Adrenal gland (tissue), 12 donors: ENCODE measurements around the gene SSBP2. TPM values are rescaled to one million over a fixed set of nuclear protein-coding genes. Genes with fewer than 3 reads are reported as not detected.

Experiments used
- DNase-seq, 7 donors: peaks; one replicate each; pipeline ENCODE4 v3.0.0-alpha.2; 2019 to 2020
- H3K27ac ChIP-seq, 5 donors: fragments of 200-600 bp; sonication (generic) in 4 of 5; 1 replicate in 3 of 5; 2 replicates in 2 of 5; pipeline versions ENCODE4 v1.5.1 to v1.8.0; 2016 to 2020; ENCODE audit warnings: mild to moderate bottlenecking in 1 of 5
- H3K27me3 ChIP-seq: fragments of 200-600 bp; 2 replicates; pipeline ENCODE4 v1.8.0; 2021
- H3K36me3 ChIP-seq, 2 donors: fragments of 200-600 bp; replicated peaks in 1 of 2; 1 replicate in 1 of 2; 2 replicates in 1 of 2; pipeline versions ENCODE4 v1.5.1 to v1.8.0; 2018 to 2022
- H3K4me1 ChIP-seq, 2 donors: fragments of 200-600 bp; replicated peaks in 1 of 2; 1 replicate in 1 of 2; 2 replicates in 1 of 2; pipeline versions ENCODE4 v1.5.1 to v1.8.0; 2018 to 2021
- H3K4me3 ChIP-seq, 4 donors: fragments of 200-600 bp; sonication (generic) in 3 of 4; one replicate each; pipeline ENCODE4 v1.5.1; 2016 to 2018
- H3K9me3 ChIP-seq, 3 donors: fragments of 200-600 bp; sonication (generic) in 1 of 3; replicated peaks in 1 of 3; 1 replicate in 2 of 3; 2 replicates in 1 of 3; pipeline versions ENCODE4 v1.5.1 to v1.8.0; 2016 to 2021
- POLR2A ChIP-seq, 2 donors: fragments of 450-650 bp; IDR thresholded peaks; one replicate each; pipeline ENCODE4 v1.6.1; 2017; ENCODE audit warnings: antibody characterized with exemption in 2 of 2, mild to moderate bottlenecking in 2 of 2, moderate library complexity in 1 of 2
- WGBS, 4 donors: extraction: QIAGEN DNeasy Blood & Tissue Kit in 2 of 4; methylation state at CpG; one replicate each; pipeline versions ENCODE4 v1.1.5 to v1.1.7; 2013 to 2017; 5-methylcytosine and 5-hydroxymethylcytosine counted together
- intact Hi-C, 2 donors: fragments of 100-400 bp; cut with DNase I; formaldehyde crosslinking; loops; one replicate each; pipeline versions ENCODE4 v1.14.1 to v1.15.0; 2022 to 2023
- polyA plus RNA-seq, 3 donors: library from polyadenylated mRNA; stranded (reverse); fragments of 200-250 nt in 2 of 3; fragments of 350-450 nt in 1 of 3; fragmentation: Illumina TruSeq in 1 of 3; extraction: RNeasy Lipid Tissue Mini Kit (QIAGEN cat#74804) in 1 of 3; gene quantifications; one replicate each; pipeline ENCODE4 v1.2.3, GENCODE V29; 2013 to 2014
- total RNA-seq, 9 donors: library from RNA; depleted of rRNA in 4 of 9; stranded (reverse); fragments of >200 nt in 4 of 9; fragments of 120-200 nt in 1 of 9; fragmentation: NEBNext Ultra II Directional in 1 of 9; extraction: Animal tissue kit (Norgen Biotek cat#: 25700) in 1 of 9; gene quantifications; one replicate each; pipeline versions ENCODE4 v1.1.0 to v1.2.4, GENCODE V29; 2013 to 2023
- TF ChIP-seq, protein P1 (sequence below), 6 experiments: fragments of 450-650 bp in 4 of 6; fragments of 200-600 bp in 2 of 6; sonication (generic) in 1 of 6; IDR thresholded peaks; 1 replicate in 5 of 6; 2 replicates in 1 of 6; pipeline versions ENCODE4 v1.5.1 to v1.8.0; 2016 to 2021; ENCODE audit warnings: antibody characterized with exemption in 6 of 6, mild to moderate bottlenecking in 2 of 6, moderate library complexity in 1 of 6
- donor health status: healthy with polysubstance abuse.
- donor health status: Bipolar disorder and iron deficiency.
- donor health status: DM: yes; HTN: yes; CAD: no.
- donor health status: DM: no; HTN: no; CAD: no.
- donor health status: DM: no; HTN: no; CAD: no.
- donor health status: DM: yes; HTN: yes; CAD: no.

Gene SSBP2
- total and polyA plus RNA-seq, 12 donors = 16.2 to 424 (median 25.4) TPM

DNA sequence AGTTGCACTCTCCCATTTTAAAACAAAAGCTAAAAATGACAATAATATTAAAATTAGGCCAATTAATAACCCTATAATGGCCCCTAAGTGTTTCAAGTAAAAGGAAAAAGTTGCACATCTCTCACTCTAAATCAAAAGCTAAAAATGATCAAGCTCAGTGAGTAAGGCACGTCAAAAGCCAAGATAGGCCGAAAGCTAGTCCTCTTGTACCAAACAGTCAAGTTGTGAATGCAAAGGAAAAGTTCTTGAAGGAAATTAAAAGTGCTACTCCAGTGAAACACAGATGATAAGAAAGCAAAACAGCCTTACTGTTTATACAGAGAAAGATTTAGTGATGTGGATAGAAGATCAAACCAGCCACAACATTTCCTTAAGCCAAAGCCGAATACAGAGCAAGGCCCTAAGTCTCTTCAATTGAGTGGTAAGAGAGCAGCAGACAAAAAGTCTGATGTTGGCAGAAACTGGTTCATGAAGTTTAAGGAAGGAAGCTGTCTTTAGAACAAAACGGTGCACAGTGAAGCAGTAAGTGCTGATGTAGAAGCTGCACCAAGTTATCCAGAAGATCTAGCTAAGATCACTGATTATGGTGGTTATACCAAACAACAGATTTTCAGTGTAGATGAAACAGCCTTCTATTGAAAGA is 212.9 kb downstream of the SSBP2 start:
- Histone ChIP-seq H3K9me3 (no peaks in the 10 kb centered on the region), H3K27ac (no peak overlapping the region), H3K27me3 (no peaks in the 10 kb centered on the region), H3K36me3 (no peaks in the 10 kb centered on the region), H3K4me3 (no peak overlapping the region), H3K4me1 (no peaks in the 10 kb centered on the region)
- TF ChIP-seq, protein P1, sequence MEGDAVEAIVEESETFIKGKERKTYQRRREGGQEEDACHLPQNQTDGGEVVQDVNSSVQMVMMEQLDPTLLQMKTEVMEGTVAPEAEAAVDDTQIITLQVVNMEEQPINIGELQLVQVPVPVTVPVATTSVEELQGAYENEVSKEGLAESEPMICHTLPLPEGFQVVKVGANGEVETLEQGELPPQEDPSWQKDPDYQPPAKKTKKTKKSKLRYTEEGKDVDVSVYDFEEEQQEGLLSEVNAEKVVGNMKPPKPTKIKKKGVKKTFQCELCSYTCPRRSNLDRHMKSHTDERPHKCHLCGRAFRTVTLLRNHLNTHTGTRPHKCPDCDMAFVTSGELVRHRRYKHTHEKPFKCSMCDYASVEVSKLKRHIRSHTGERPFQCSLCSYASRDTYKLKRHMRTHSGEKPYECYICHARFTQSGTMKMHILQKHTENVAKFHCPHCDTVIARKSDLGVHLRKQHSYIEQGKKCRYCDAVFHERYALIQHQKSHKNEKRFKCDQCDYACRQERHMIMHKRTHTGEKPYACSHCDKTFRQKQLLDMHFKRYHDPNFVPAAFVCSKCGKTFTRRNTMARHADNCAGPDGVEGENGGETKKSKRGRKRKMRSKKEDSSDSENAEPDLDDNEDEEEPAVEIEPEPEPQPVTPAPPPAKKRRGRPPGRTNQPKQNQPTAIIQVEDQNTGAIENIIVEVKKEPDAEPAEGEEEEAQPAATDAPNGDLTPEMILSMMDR (IDR thresholded peaks at IDR 0.05) = no peak
- no peak for TF ChIP-seq POLR2A (IDR thresholded peaks at IDR 0.05)
- intact Hi-C loops = no loop called here
- DNase-seq = no peak
- 56 to 75% (median 69%) methylated on average over 4 of the region's 4 CpGs for WGBS, 4 donors

DNA sequence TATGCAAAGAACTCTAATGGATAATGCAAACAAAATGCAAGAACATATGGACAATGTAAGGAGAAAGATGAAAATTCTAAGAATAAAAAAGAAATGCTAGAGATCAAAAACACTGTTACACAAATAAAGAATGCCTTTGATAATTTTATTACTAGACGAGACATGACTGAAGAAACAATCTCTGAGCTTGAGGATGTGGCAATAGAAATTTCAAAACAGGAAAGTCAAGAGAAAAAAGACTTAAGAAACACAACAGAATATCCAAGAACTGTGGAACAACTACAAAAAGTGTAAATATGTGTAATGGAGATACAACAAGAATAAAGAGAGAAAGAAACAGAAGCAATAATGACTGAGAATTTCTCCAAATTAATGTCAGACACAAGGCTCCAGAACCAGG is 216.5 kb downstream of the SSBP2 start:
- WGBS, 4 donors = 63 to 84% (median 77%) methylated on average over 1 of the region's 1 CpG

DNA sequence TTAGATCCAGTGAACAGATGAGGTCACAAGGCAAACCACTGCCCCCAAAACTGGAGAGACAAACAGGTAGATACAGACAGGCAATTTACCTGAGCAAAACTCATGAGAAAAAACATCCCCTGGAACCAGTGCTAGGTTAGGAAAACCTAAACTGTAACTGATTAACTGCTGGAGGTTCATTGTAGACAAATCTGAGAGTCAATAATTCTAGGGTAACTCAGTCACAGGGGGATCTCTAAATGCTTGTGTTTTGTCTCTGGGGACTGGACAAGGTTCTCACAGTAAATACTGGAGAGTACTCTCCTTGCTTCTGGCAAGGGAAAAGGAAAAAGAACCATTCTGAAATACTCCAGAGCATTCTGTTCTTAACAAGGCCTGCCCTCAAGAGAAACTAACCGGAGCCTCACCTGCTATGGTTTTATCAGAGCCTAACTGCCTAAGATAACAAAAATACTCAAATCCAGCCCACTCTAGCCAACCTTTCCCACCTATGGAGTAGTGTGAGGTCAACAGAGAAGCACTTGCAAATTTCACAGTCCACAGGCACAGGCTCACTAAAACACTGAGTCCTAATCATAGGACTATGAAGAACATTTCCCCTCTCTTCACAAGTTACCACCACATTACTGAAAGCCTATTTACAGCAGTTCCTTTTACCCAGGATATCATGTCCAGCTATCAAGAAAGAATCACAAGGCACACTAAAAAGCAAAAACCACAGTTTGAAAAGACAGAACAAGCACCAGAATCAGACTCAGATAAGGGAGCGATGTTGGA is 217.1 kb downstream of the SSBP2 start:
- Histone ChIP-seq H3K36me3 (no peaks in the 10 kb centered on the region), H3K4me1 (no peaks in the 10 kb centered on the region), H3K27ac (no peak overlapping the region), H3K27me3 (no peaks in the 10 kb centered on the region), H3K9me3 (no peaks in the 10 kb centered on the region), H3K4me3 (no peak overlapping the region)
- DNase-seq = no peak
- intact Hi-C loops = no loop called here
- 82 to 98% (median 91%) methylated on average over 2 of the region's 2 CpGs for WGBS, 4 donors
- TF ChIP-seq POLR2A (IDR thresholded peaks at IDR 0.05) = no peak
- TF ChIP-seq, protein P1 (IDR thresholded peaks at IDR 0.05) = no peak

More for the DNA sequence above, 216.5 kb downstream of the SSBP2 start:
- Histone ChIP-seq H3K27ac (no peak overlapping the region), H3K36me3 (no peaks in the 10 kb centered on the region), H3K4me1 (no peaks in the 10 kb centered on the region), H3K9me3 (no peaks in the 10 kb centered on the region), H3K4me3 (no peak overlapping the region), H3K27me3 (no peaks in the 10 kb centered on the region)
- DNase-seq = no peak
- intact Hi-C loops = no loop called here
- no peak for TF ChIP-seq POLR2A (IDR thresholded peaks at IDR 0.05)
- TF ChIP-seq, protein P1 (IDR thresholded peaks at IDR 0.05) = no peak

DNA sequence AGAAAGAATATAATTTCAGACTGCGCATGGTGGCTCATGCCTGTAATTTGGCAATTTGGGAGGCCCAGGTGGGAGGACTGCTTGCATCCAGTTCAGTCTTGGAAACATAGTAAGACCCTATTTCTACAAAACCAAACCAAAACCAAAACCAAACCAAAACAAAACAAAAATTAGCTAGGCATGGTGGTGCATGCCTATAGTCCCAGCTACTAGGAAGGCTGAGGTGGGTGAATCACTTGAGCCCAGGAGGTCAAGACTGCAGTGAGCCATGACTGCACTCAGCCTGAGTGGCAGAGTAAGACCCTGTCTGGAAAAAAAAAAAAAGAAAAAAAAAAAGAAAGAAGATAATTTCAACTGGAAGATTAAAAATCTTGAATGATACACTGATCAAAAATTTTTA is 220.0 kb downstream of the SSBP2 start:
- H3K27me3 ChIP-seq = no peaks in the 10 kb centered on the region
- no peak for DNase-seq
- TF ChIP-seq, protein P1 (IDR thresholded peaks at IDR 0.05) = no peak
- TF ChIP-seq POLR2A (IDR thresholded peaks at IDR 0.05) = no peak
- no peaks in the 10 kb centered on the region for H3K9me3 ChIP-seq
- no peak overlapping the region for H3K27ac ChIP-seq
- no peak overlapping the region for H3K4me3 ChIP-seq
- WGBS, 4 donors = 88 to 98% (median 96%) methylated on average over 1 of the region's 1 CpG
- no peaks in the 10 kb centered on the region for H3K36me3 ChIP-seq
- intact Hi-C loops = no loop called here
- H3K4me1 ChIP-seq = peaks cover 0 to 3% of the 10 kb centered on the region in 2 donors
